HFF-Myc (cell line): ENCODE measurements around the gene SRGAP1.

ENCODE experiments used
- DNase-seq: peaks from one replicate; pipeline ENCODE4 v3.0.0-alpha.2; 2011; ENCODE audit warnings: low read depth; ENCODE audit errors: extremely low read depth
- H3K4me3 ChIP-seq: replicated peaks from 2 replicates; pipeline ENCODE4 v1.5.1; 2011; ENCODE audit warnings: low read depth, mild to moderate bottlenecking, control low read depth, low read length
- CTCF ChIP-seq: IDR thresholded peaks from 2 replicates; pipeline ENCODE4 v1.5.1; 2012; ENCODE audit warnings: mild to moderate bottlenecking, low read depth, low read length, control low read depth; ENCODE audit errors: missing control alignments

SRGAP1 gene

GRCh38 chr12:64081008-64081404, 236.5 kb downstream of the SRGAP1 start:
- no peak for TF ChIP-seq CTCF
- no peak overlapping the region for H3K4me3 ChIP-seq
- DNase-seq, result no peak

- no peak overlapping the region for H3K4me3 ChIP-seq
- no peak for TF ChIP-seq CTCF
- no peak for DNase-seq
Measured at GRCh38 chr12:64082116-64082515, 237.6 kb downstream of the SRGAP1 start.

- no peak for TF ChIP-seq CTCF
- DNase-seq, result no peak
Measured at GRCh38 chr12:64082866-64083268, 238.4 kb downstream of the SRGAP1 start.

DNA sequence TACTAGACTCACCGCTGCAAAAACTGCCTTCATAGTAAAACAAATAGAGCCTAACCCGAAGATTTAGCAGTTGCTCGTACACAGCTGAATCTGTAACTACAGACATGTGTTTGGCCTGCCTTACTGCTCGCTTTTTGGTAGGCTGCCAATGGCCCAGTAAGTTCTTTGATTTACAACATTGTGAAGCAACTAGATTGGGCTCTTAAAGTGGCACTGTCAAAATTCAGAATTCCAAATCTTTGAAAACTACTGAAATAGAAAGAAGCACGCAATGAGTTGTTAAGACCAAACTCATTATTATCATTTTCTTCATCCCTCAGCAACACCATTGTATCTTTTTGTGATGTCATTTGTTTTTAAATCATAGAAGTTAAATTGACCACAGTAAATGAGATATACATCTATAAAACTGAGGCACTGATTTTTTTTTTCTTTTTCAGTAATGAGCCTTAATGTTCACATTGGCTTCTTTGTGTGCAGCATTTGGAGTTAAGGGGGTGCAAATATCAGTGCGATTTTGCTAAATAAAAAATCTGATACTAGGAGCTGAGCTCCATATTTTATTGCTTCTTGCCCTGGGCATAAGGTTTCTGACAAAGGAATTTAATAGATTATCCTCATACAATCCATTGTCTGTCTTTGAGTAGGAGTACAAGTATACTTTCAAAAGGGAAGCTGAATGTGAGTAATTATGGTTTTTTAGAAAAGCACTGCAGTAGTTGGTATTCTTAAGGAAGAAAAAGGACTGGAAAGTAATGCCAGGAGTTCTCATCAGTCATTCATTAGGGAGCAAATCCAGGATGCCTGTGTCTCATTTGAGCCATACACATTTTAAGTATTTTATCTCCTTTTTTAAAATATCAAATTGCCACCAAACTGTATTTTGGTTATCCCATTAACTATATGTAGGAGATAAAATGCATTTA, 239.0 kb downstream of the SRGAP1 start:
- DNase-seq, result peak; percentile 88
- H3K4me3 ChIP-seq, result no peak overlapping the region
- no peak for TF ChIP-seq CTCF

More at GRCh38 chr12:64082866-64083268, 238.4 kb downstream of the SRGAP1 start:
- H3K4me3 ChIP-seq, result no peak overlapping the region

GRCh38 chr12:64085154-64085553, 240.7 kb downstream of the SRGAP1 start:
- no peak overlapping the region for H3K4me3 ChIP-seq
- no peak for TF ChIP-seq CTCF
- DNase-seq, result no peak

DNA sequence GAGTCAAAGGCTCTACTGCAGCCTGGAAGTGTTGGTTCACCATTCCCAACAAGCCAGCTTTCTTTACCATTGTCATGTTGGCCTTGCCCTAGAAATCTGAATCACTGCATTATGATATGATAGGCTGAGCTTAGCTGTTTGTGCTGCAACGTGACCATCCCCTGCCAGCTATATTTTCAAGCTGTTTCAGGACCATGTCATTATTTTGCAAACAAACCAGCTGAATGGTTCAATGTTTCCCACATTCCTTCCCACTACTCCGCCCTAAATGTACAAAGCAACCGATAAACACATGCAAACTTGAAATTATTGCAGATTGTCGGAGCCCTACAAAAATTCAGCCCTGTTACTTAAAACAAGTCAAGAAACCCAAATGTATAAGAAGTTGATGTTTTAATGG, 241.5 kb downstream of the SRGAP1 start:
- no peak for DNase-seq
- no peak overlapping the region for H3K4me3 ChIP-seq
- no peak for TF ChIP-seq CTCF

GRCh38 chr12:64086946-64087345, 242.4 kb downstream of the SRGAP1 start:
- TF ChIP-seq CTCF, result no peak
- DNase-seq, result no peak

More at GRCh38 chr12:64086946-64087345, 242.4 kb downstream of the SRGAP1 start:
- H3K4me3 ChIP-seq, result no peak overlapping the region
